SK-N-MC (cell line): ENCODE measurements around the gene NTMT1.

Experiments
- EZH2 ChIP-seq: fragments of 200-600 bp; sonication (generic); IDR thresholded peaks from one replicate; pipeline ENCODE4 v1.6.1; 2017; ENCODE audit warnings: antibody characterized with exemption
- FOXP2 ChIP-seq: optimal IDR thresholded peaks from 2 replicates; pipeline ENCODE3; 2011; ENCODE audit warnings: mild to moderate bottlenecking, moderate library complexity; ENCODE audit not compliant: insufficient read depth; ENCODE audit errors: extremely low read length, control extremely low read depth
- POLR2AphosphoS5 ChIP-seq: IDR thresholded peaks from 2 replicates; pipeline ENCODE4 v1.6.1; 2012; ENCODE audit warnings: mild to moderate bottlenecking, low read depth, low read length, borderline replicate concordance

- TF ChIP-seq EZH2 (no peak), POLR2AphosphoS5 (no peak), FOXP2 (no peak)
These were observed 43.3 kb downstream of the NTMT1 start for GRCh38 chr9:129669141-129669718.
